Astrocyte (in vitro differentiated cells and primary cell): ENCODE results near the gene NUAK1. TPM values are rescaled to one million over a fixed set of nuclear protein-coding genes. Genes with fewer than 3 reads are reported as not detected.

ENCODE experiments used
- DNase-seq: peaks from one replicate; pipeline ENCODE4 v3.0.0-alpha.2; 2010; ENCODE audit warnings: low read depth
- FAIRE-seq: peaks from 2 replicates; lab custom pipeline; 2011; peaks lifted over from hg19 to GRCh38; lab: Jason Lieb, UNC
- H2AFZ ChIP-seq: 2 replicates; pipeline ENCODE4 v1.6.0; 2012; ENCODE audit warnings: low read depth, low read length, inconsistent platforms
- H3K27ac ChIP-seq: 2 replicates; pipeline ENCODE4 v1.5.1; 2011; ENCODE audit warnings: low read depth, low read length, inconsistent platforms
- H3K27me3 ChIP-seq: 2 replicates; pipeline ENCODE4 v1.6.0; 2011; ENCODE audit warnings: low read length, inconsistent platforms; ENCODE audit not compliant: insufficient read depth
- H3K36me3 ChIP-seq: 2 replicates; pipeline ENCODE4 v1.5.1; 2011; ENCODE audit warnings: low read length, inconsistent platforms; ENCODE audit not compliant: insufficient read depth
- H3K4me1 ChIP-seq: 2 replicates; pipeline ENCODE4 v1.5.1; 2011; ENCODE audit warnings: low read length, inconsistent platforms; ENCODE audit not compliant: insufficient read depth
- H3K4me2 ChIP-seq: 2 replicates; pipeline ENCODE4 v1.6.0; 2012; ENCODE audit warnings: low read length, inconsistent platforms
- H3K4me3 ChIP-seq: 2 replicates; pipeline ENCODE4 v1.5.1; 2011; ENCODE audit warnings: low read depth, mild to moderate bottlenecking, low read length, inconsistent platforms; ENCODE audit not compliant: insufficient read depth
- H3K79me2 ChIP-seq: 2 replicates; pipeline ENCODE4 v1.6.0; 2012; ENCODE audit warnings: mild to moderate bottlenecking, low read length, inconsistent platforms; ENCODE audit not compliant: insufficient read depth
- H3K9ac ChIP-seq: 2 replicates; pipeline ENCODE4 v1.6.0; 2012; ENCODE audit warnings: mild to moderate bottlenecking, low read length, inconsistent platforms
- H3K9me3 ChIP-seq: 2 replicates; pipeline ENCODE4 v1.5.1; 2012; ENCODE audit warnings: low read depth, mild to moderate bottlenecking, low read length, inconsistent platforms; ENCODE audit not compliant: insufficient read depth
- H4K20me1 ChIP-seq: 2 replicates; pipeline ENCODE4 v1.6.0; 2012; ENCODE audit warnings: low read length, inconsistent platforms; ENCODE audit not compliant: insufficient read depth
- H3K27ac Mint-ChIP-seq: one replicate; pipeline ENCODE4 v1.8.0; 2021; ENCODE audit warnings: mild to moderate bottlenecking, mixed read lengths; ENCODE audit not compliant: unreplicated experiment
- H3K27me3 Mint-ChIP-seq: one replicate; pipeline ENCODE4 v1.8.0; 2021; ENCODE audit warnings: low read depth, mixed read lengths; ENCODE audit not compliant: unreplicated experiment
- H3K36me3 Mint-ChIP-seq: one replicate; pipeline ENCODE4 v1.8.0; 2021; ENCODE audit warnings: low read depth, mixed read lengths; ENCODE audit not compliant: unreplicated experiment
- H3K4me1 Mint-ChIP-seq: one replicate; pipeline ENCODE4 v1.8.0; 2021; ENCODE audit warnings: low read depth, mixed read lengths; ENCODE audit not compliant: unreplicated experiment
- H3K4me3 Mint-ChIP-seq: one replicate; pipeline ENCODE4 v1.8.0; 2021; ENCODE audit warnings: mild to moderate bottlenecking, moderate library complexity, mixed read lengths; ENCODE audit not compliant: unreplicated experiment
- H3K9me3 Mint-ChIP-seq: one replicate; pipeline ENCODE4 v1.8.0; 2021; ENCODE audit warnings: mild to moderate bottlenecking, mixed read lengths; ENCODE audit not compliant: unreplicated experiment
- EZH2 ChIP-seq: IDR thresholded peaks from 2 replicates; pipeline ENCODE4 v1.6.1; 2012; ENCODE audit warnings: mild to moderate bottlenecking, low read length, inconsistent platforms; ENCODE audit not compliant: insufficient read depth
- total RNA-seq: library from RNA; stranded (reverse); gene quantifications from 2 replicates; pipeline ENCODE4 v1.2.1, GENCODE V29; 2021
- TF ChIP-seq, protein P1 (sequence below): IDR thresholded peaks from 2 replicates; pipeline ENCODE4 v1.5.1; 2011; ENCODE audit warnings: low read depth, mild to moderate bottlenecking, inconsistent platforms, low read length, moderate library complexity; ENCODE audit not compliant: insufficient read depth

Gene NUAK1
- total RNA-seq, 1 donor from 2014 or later, result 94.0 TPM

DNA sequence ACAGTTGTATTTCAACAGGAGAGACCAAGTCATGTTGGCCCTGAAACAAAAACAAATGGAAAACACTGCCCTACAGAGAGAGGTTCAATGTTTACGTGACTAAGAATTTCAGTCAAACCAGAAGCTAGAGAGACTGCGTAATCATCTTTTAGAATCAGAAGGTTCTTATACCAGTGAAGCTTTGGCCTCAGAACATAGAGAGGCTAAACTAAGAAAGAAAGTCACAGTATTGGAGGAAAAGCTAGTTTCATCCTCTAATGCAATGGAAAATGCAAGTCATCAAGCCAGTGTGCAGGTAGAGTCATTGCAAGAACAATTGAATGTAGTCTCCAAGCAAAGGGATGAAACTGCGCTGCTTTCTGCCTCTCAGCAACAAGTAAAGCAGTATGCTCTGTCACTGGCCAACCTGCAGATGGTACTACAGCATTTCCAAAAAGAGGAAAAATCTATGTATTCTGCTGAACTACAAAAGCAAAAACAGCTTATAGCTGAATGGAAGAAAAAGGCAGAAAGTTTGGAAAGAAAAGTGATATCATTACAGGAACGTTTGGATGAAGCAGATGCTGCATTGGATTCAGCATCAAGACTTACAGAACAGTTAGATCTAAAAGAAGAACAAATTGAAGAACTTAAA, 32.5 kb upstream of the NUAK1 start:
- peaks cover 3% of the 10 kb centered on the region for H3K4me1 Mint-ChIP-seq
- H3K4me3 Mint-ChIP-seq, result no peak overlapping the region
- no peaks in the 10 kb centered on the region for H3K36me3 ChIP-seq
- no peaks in the 10 kb centered on the region for H3K36me3 Mint-ChIP-seq
- peaks cover 6% of the 10 kb centered on the region for H3K27me3 Mint-ChIP-seq
- H3K9me3 Mint-ChIP-seq, result peaks cover 14% of the 10 kb centered on the region
- H4K20me1 ChIP-seq, result no peaks in the 10 kb centered on the region
- no peak for TF ChIP-seq EZH2
- TF ChIP-seq, protein P1, sequence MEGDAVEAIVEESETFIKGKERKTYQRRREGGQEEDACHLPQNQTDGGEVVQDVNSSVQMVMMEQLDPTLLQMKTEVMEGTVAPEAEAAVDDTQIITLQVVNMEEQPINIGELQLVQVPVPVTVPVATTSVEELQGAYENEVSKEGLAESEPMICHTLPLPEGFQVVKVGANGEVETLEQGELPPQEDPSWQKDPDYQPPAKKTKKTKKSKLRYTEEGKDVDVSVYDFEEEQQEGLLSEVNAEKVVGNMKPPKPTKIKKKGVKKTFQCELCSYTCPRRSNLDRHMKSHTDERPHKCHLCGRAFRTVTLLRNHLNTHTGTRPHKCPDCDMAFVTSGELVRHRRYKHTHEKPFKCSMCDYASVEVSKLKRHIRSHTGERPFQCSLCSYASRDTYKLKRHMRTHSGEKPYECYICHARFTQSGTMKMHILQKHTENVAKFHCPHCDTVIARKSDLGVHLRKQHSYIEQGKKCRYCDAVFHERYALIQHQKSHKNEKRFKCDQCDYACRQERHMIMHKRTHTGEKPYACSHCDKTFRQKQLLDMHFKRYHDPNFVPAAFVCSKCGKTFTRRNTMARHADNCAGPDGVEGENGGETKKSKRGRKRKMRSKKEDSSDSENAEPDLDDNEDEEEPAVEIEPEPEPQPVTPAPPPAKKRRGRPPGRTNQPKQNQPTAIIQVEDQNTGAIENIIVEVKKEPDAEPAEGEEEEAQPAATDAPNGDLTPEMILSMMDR, result no peak
- no peaks in the 10 kb centered on the region for H3K9me3 ChIP-seq
- H2AFZ ChIP-seq, result no peak overlapping the region
- no peak overlapping the region for H3K4me3 ChIP-seq
- no peak overlapping the region for H3K27ac ChIP-seq
- peaks cover 2% of the 10 kb centered on the region for H3K4me1 ChIP-seq
- FAIRE-seq, result no peak
- H3K4me2 ChIP-seq, result no peak overlapping the region
- no peak for DNase-seq
- H3K27ac Mint-ChIP-seq, result no peak overlapping the region
- H3K79me2 ChIP-seq, result no peaks in the 10 kb centered on the region
- H3K27me3 ChIP-seq, result peaks cover 5% of the 10 kb centered on the region
- no peak overlapping the region for H3K9ac ChIP-seq

DNA sequence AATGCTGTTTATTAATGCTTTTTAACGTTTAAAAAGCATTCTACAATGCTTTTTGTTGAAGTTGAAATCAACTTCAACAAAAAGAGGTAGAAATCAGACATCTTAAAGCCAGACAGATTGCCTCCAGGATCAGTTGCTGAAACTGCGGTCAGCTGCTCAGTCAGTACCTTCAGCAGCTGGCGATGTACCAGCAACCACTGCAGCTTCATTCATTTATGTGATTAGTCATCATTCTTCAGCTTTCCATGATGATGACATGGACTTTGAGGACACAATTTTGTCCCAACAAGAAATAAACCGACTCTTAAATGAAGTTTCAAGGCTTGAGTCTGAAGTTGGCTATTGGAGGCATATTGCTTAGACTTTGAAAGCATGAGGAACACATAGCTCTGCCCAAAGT, 31.5 kb upstream of the NUAK1 start:
- peak overlapping the region; percentile 8 for H3K4me2 ChIP-seq
- H3K27ac Mint-ChIP-seq, result no peak overlapping the region
- H3K4me1 Mint-ChIP-seq, result peaks cover 3% of the 10 kb centered on the region
- H3K4me1 ChIP-seq, result peaks cover 2% of the 10 kb centered on the region
- H3K36me3 ChIP-seq, result no peaks in the 10 kb centered on the region
- H3K27me3 Mint-ChIP-seq, result peaks cover 8% of the 10 kb centered on the region
- H4K20me1 ChIP-seq, result no peaks in the 10 kb centered on the region
- H3K9me3 ChIP-seq, result no peaks in the 10 kb centered on the region
- H3K9ac ChIP-seq, result no peak overlapping the region
- no peaks in the 10 kb centered on the region for H3K79me2 ChIP-seq
- no peak overlapping the region for H3K4me3 ChIP-seq
- peaks cover 18% of the 10 kb centered on the region for H3K9me3 Mint-ChIP-seq
- DNase-seq (peak; percentile 84), FAIRE-seq (no peak)
- no peak for TF ChIP-seq EZH2
- TF ChIP-seq, protein P1, result no peak
- H3K4me3 Mint-ChIP-seq, result no peak overlapping the region
- H3K36me3 Mint-ChIP-seq, result no peaks in the 10 kb centered on the region
- H3K27me3 ChIP-seq, result peaks cover 5% of the 10 kb centered on the region
- H3K27ac ChIP-seq, result no peak overlapping the region
- no peak overlapping the region for H2AFZ ChIP-seq

DNA sequence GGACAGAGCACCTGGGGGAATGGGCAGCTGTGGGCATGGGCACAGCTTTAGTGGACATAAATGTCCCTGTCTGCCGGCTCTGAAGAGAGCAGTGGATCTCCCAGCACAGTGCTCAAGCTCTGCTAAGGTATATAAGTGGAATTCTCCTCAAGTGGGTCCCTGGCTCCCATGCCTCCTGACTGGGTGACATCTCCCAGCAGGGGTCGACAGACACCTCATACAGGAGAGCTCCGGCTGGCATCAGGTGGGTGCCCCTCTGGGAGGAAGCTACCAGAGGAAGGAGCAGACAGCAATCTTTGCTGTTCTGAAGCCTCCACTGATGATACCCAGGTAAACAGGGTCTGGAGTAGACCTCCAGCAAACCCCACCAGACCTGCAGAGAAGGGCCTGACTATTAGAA, 25.0 kb upstream of the NUAK1 start:
- Mint-ChIP-seq H3K27ac (no peak overlapping the region), H3K36me3 (peaks cover 2% of the 10 kb centered on the region), H3K4me3 (no peak overlapping the region), H3K27me3 (peaks cover 13% of the 10 kb centered on the region), H3K4me1 (no peaks in the 10 kb centered on the region), H3K9me3 (peaks cover 17% of the 10 kb centered on the region)
- H3K9ac ChIP-seq, result no peak overlapping the region
- no peaks in the 10 kb centered on the region for H3K27me3 ChIP-seq
- DNase-seq, result no peak
- no peaks in the 10 kb centered on the region for H3K36me3 ChIP-seq
- no peaks in the 10 kb centered on the region for H3K79me2 ChIP-seq
- no peaks in the 10 kb centered on the region for H4K20me1 ChIP-seq
- H3K9me3 ChIP-seq, result peaks cover 3% of the 10 kb centered on the region
- no peaks in the 10 kb centered on the region for H3K4me1 ChIP-seq
- H3K4me3 ChIP-seq, result no peak overlapping the region
- no peak overlapping the region for H2AFZ ChIP-seq
- H3K4me2 ChIP-seq, result no peak overlapping the region
- no peak overlapping the region for H3K27ac ChIP-seq
- no peak for FAIRE-seq
- TF ChIP-seq, protein P1, result no peak
- TF ChIP-seq EZH2, result no peak
